Astrocyte (in vitro differentiated cells and primary cell): ENCODE measurements around the gene LANCL2. TPM values are rescaled to one million over a fixed set of nuclear protein-coding genes. Genes with fewer than 3 reads are reported as not detected.
"Not testable (repeated sequence)": the region's sequence is repeated elsewhere in the genome, so short reads cannot be mapped to it uniquely, and the experiment has no call there.

Source experiments
- DNase-seq: peaks from one replicate; pipeline ENCODE4 v3.0.0-alpha.2; 2010; ENCODE audit warnings: low read depth
- FAIRE-seq: peaks from 2 replicates; lab custom pipeline; 2011; peaks lifted over from hg19 to GRCh38; lab: Jason Lieb, UNC
- H2AFZ ChIP-seq: 2 replicates; pipeline ENCODE4 v1.6.0; 2012; ENCODE audit warnings: low read depth, low read length, inconsistent platforms
- H3K27ac ChIP-seq: 2 replicates; pipeline ENCODE4 v1.5.1; 2011; ENCODE audit warnings: low read depth, low read length, inconsistent platforms
- H3K27me3 ChIP-seq: 2 replicates; pipeline ENCODE4 v1.6.0; 2011; ENCODE audit warnings: low read length, inconsistent platforms; ENCODE audit not compliant: insufficient read depth
- H3K36me3 ChIP-seq: 2 replicates; pipeline ENCODE4 v1.5.1; 2011; ENCODE audit warnings: low read length, inconsistent platforms; ENCODE audit not compliant: insufficient read depth
- H3K4me1 ChIP-seq: 2 replicates; pipeline ENCODE4 v1.5.1; 2011; ENCODE audit warnings: low read length, inconsistent platforms; ENCODE audit not compliant: insufficient read depth
- H3K4me2 ChIP-seq: 2 replicates; pipeline ENCODE4 v1.6.0; 2012; ENCODE audit warnings: low read length, inconsistent platforms
- H3K4me3 ChIP-seq: 2 replicates; pipeline ENCODE4 v1.5.1; 2011; ENCODE audit warnings: low read depth, mild to moderate bottlenecking, low read length, inconsistent platforms; ENCODE audit not compliant: insufficient read depth
- H3K79me2 ChIP-seq: 2 replicates; pipeline ENCODE4 v1.6.0; 2012; ENCODE audit warnings: mild to moderate bottlenecking, low read length, inconsistent platforms; ENCODE audit not compliant: insufficient read depth
- H3K9ac ChIP-seq: 2 replicates; pipeline ENCODE4 v1.6.0; 2012; ENCODE audit warnings: mild to moderate bottlenecking, low read length, inconsistent platforms
- H3K9me3 ChIP-seq: 2 replicates; pipeline ENCODE4 v1.5.1; 2012; ENCODE audit warnings: low read depth, mild to moderate bottlenecking, low read length, inconsistent platforms; ENCODE audit not compliant: insufficient read depth
- H4K20me1 ChIP-seq: 2 replicates; pipeline ENCODE4 v1.6.0; 2012; ENCODE audit warnings: low read length, inconsistent platforms; ENCODE audit not compliant: insufficient read depth
- H3K27ac Mint-ChIP-seq: one replicate; pipeline ENCODE4 v1.8.0; 2021; ENCODE audit warnings: mild to moderate bottlenecking, mixed read lengths; ENCODE audit not compliant: unreplicated experiment
- H3K27me3 Mint-ChIP-seq: one replicate; pipeline ENCODE4 v1.8.0; 2021; ENCODE audit warnings: low read depth, mixed read lengths; ENCODE audit not compliant: unreplicated experiment
- H3K36me3 Mint-ChIP-seq: one replicate; pipeline ENCODE4 v1.8.0; 2021; ENCODE audit warnings: low read depth, mixed read lengths; ENCODE audit not compliant: unreplicated experiment
- H3K4me1 Mint-ChIP-seq: one replicate; pipeline ENCODE4 v1.8.0; 2021; ENCODE audit warnings: low read depth, mixed read lengths; ENCODE audit not compliant: unreplicated experiment
- H3K4me3 Mint-ChIP-seq: one replicate; pipeline ENCODE4 v1.8.0; 2021; ENCODE audit warnings: mild to moderate bottlenecking, moderate library complexity, mixed read lengths; ENCODE audit not compliant: unreplicated experiment
- H3K9me3 Mint-ChIP-seq: one replicate; pipeline ENCODE4 v1.8.0; 2021; ENCODE audit warnings: mild to moderate bottlenecking, mixed read lengths; ENCODE audit not compliant: unreplicated experiment
- EZH2 ChIP-seq: IDR thresholded peaks from 2 replicates; pipeline ENCODE4 v1.6.1; 2012; ENCODE audit warnings: mild to moderate bottlenecking, low read length, inconsistent platforms; ENCODE audit not compliant: insufficient read depth
- total RNA-seq: library from RNA; stranded (reverse); gene quantifications from 2 replicates; pipeline ENCODE4 v1.2.1, GENCODE V29; 2021
- TF ChIP-seq, protein P1 (sequence below): IDR thresholded peaks from 2 replicates; pipeline ENCODE4 v1.5.1; 2011; ENCODE audit warnings: low read depth, mild to moderate bottlenecking, inconsistent platforms, low read length, moderate library complexity; ENCODE audit not compliant: insufficient read depth

LANCL2 gene
- total RNA-seq, 1 donor from 2014 or later, result 35.9 TPM

DNA sequence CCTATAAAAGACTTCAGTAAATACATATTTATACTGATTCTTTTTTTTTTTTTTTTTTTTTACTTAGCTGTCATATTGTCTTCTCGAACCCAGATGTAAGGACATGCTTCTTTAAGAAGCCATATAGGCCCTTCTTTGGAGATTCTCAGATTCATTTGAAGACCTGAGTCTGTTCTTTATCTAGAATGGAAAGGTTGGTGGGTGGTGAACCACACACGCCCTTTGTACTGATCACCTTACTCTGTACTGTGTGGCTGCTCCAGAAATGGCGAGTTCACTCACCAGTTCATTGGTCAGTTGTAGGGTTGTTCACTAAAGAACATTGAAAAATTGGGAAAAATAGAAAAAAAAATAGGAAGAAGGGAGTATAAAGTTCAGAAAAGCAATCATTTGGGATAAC is 32.5 kb downstream of the LANCL2 start:
- FAIRE-seq, result no peak
- TF ChIP-seq, protein P1, sequence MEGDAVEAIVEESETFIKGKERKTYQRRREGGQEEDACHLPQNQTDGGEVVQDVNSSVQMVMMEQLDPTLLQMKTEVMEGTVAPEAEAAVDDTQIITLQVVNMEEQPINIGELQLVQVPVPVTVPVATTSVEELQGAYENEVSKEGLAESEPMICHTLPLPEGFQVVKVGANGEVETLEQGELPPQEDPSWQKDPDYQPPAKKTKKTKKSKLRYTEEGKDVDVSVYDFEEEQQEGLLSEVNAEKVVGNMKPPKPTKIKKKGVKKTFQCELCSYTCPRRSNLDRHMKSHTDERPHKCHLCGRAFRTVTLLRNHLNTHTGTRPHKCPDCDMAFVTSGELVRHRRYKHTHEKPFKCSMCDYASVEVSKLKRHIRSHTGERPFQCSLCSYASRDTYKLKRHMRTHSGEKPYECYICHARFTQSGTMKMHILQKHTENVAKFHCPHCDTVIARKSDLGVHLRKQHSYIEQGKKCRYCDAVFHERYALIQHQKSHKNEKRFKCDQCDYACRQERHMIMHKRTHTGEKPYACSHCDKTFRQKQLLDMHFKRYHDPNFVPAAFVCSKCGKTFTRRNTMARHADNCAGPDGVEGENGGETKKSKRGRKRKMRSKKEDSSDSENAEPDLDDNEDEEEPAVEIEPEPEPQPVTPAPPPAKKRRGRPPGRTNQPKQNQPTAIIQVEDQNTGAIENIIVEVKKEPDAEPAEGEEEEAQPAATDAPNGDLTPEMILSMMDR, result no peak
- no peak for TF ChIP-seq EZH2
- Histone ChIP-seq H3K4me2 (no peak overlapping the region), H4K20me1 (no peaks in the 10 kb centered on the region), H3K79me2 (no peaks in the 10 kb centered on the region), H2AFZ (no peak overlapping the region), H3K27ac (no peak overlapping the region), H3K36me3 (peaks cover 4% of the 10 kb centered on the region), H3K4me1 (peaks cover 2% of the 10 kb centered on the region), H3K9me3 (no peaks in the 10 kb centered on the region), H3K27me3 (no peaks in the 10 kb centered on the region), H3K4me3 (no peak overlapping the region), H3K9ac (no peak overlapping the region)
- DNase-seq, result no peak
- Mint-ChIP-seq H3K27ac (no peak overlapping the region), H3K4me3 (no peak overlapping the region), H3K27me3 (no peaks in the 10 kb centered on the region), H3K9me3 (no peaks in the 10 kb centered on the region), H3K36me3 (no peaks in the 10 kb centered on the region), H3K4me1 (no peaks in the 10 kb centered on the region)

DNA sequence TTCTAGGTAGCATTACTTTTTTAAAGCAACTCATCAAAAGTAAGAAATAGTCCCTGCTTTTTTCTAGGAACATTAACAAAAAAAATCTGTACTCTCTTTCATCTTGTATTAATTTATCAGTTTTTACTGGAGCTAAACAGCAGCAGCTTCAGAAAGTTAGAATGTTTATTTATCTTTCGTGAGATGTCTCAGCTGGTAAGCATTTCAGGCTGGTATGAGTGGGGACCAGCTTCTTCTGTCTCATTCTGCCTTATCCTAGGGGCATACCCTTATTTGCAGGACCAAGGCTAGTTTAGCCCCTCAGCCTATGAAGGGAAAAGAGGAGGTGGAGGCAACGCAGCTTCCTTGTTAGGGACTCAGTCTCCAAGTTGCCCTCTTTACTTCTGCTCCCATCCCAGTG is 35.1 kb downstream of the LANCL2 start:
- Mint-ChIP-seq H3K27me3 (no peaks in the 10 kb centered on the region), H3K4me1 (no peaks in the 10 kb centered on the region), H3K4me3 (no peak overlapping the region), H3K27ac (no peak overlapping the region), H3K9me3 (no peaks in the 10 kb centered on the region), H3K36me3 (peaks cover 9% of the 10 kb centered on the region)
- Histone ChIP-seq H3K27me3 (no peaks in the 10 kb centered on the region), H3K79me2 (no peaks in the 10 kb centered on the region), H3K36me3 (peaks cover 4% of the 10 kb centered on the region), H3K4me2 (no peak overlapping the region), H4K20me1 (no peaks in the 10 kb centered on the region), H3K9ac (no peak overlapping the region), H3K4me1 (peaks cover 2% of the 10 kb centered on the region), H3K27ac (no peak overlapping the region), H3K4me3 (no peak overlapping the region), H3K9me3 (no peaks in the 10 kb centered on the region), H2AFZ (no peak overlapping the region)
- no peak for TF ChIP-seq EZH2
- TF ChIP-seq, protein P1, result no peak
- FAIRE-seq, result peak; percentile 37
- DNase-seq, result peak; percentile 16

DNA sequence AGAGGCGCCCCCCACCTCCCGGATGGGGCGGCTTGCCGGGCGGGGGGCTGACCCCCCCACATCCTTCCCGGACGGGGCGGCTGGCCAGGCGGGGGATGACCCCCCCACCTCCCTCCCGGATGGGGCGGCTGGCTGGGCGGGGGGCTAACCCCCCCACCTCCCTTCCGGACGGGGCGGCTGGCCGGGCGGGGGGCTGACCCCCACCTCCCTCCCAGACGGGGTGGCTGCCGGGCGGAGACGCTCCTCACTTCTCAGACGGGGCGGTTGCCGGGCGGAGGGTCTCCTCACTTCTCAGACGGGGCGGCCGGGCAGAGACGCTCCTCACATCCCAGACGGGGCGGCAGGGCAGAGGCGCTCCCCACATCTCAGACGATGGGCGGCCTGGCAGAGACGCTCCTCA is 37.4 kb downstream of the LANCL2 start:
- H3K4me3 ChIP-seq, H3K36me3 ChIP-seq, H3K4me1 ChIP-seq, H2AFZ ChIP-seq, FAIRE-seq, H3K4me3 Mint-ChIP-seq, H3K27ac Mint-ChIP-seq, H3K4me2 ChIP-seq, H3K27ac ChIP-seq, H3K9ac ChIP-seq, H3K4me1 Mint-ChIP-seq, H3K9me3 Mint-ChIP-seq, H4K20me1 ChIP-seq, H3K9me3 ChIP-seq, H3K27me3 Mint-ChIP-seq, DNase-seq, H3K27me3 ChIP-seq, H3K79me2 ChIP-seq: not testable (repeated sequence)
- peaks cover 13% of the 10 kb centered on the region for H3K36me3 Mint-ChIP-seq
